ENCODE data around the gene ADGRL3.
"Not testable (repeated sequence)": the region's sequence is repeated elsewhere in the genome, so short reads cannot be mapped to it uniquely, and the experiment has no call there.

Gene ADGRL3

GRCh38 chr4:61605984-61606383, 405.9 kb downstream of the ADGRL3 start:
- no peak for DNase-seq (ENCODE audit: low read depth in 1 of 2, low spot score in 1 of 2)

GRCh38 chr4:61614231-61614630, 414.1 kb downstream of the ADGRL3 start:
- no peak for DNase-seq (ENCODE audit: low read depth in 1 of 2, low spot score in 1 of 2)

GRCh38 chr4:61619528-61619927, 419.4 kb downstream of the ADGRL3 start:
- no peak for DNase-seq (ENCODE audit: low read depth in 1 of 2, low spot score in 1 of 2)

GRCh38 chr4:61628282-61628681, 428.2 kb downstream of the ADGRL3 start:
- DNase-seq (ENCODE audit: low read depth in 1 of 2, low spot score in 1 of 2) = no peak

GRCh38 chr4:61628727-61629126, 428.6 kb downstream of the ADGRL3 start:
- no peak for DNase-seq (ENCODE audit: low read depth in 1 of 2, low spot score in 1 of 2)

GRCh38 chr4:61630548-61630947, 430.4 kb downstream of the ADGRL3 start:
- no peak for DNase-seq (ENCODE audit: low read depth in 1 of 2, low spot score in 1 of 2)

GRCh38 chr4:61638591-61638990, 438.5 kb downstream of the ADGRL3 start:
- DNase-seq (ENCODE audit: low read depth in 1 of 2, low spot score in 1 of 2) = no peak

GRCh38 chr4:61646746-61647350, 446.7 kb downstream of the ADGRL3 start:
- not testable (repeated sequence) for DNase-seq (ENCODE audit: low read depth in 1 of 2, low spot score in 1 of 2)

GRCh38 chr4:61648264-61648663, 448.1 kb downstream of the ADGRL3 start:
- no peak for DNase-seq (ENCODE audit: low read depth in 1 of 2, low spot score in 1 of 2)

GRCh38 chr4:61657016-61657415, 456.9 kb downstream of the ADGRL3 start:
- no peak for DNase-seq (ENCODE audit: low read depth in 1 of 2, low spot score in 1 of 2)

- DNase-seq (ENCODE audit: low read depth in 1 of 2, low spot score in 1 of 2) = no peak
These were observed 461.8 kb downstream of the ADGRL3 start for GRCh38 chr4:61661960-61662359.

GRCh38 chr4:61662362-61662761, 462.2 kb downstream of the ADGRL3 start:
- no peak for DNase-seq (ENCODE audit: low read depth in 1 of 2, low spot score in 1 of 2)

- DNase-seq (ENCODE audit: low read depth in 1 of 2, low spot score in 1 of 2) = no peak
These were observed 463.2 kb downstream of the ADGRL3 start for GRCh38 chr4:61663310-61663709.

- no peak for DNase-seq (ENCODE audit: low read depth in 1 of 2, low spot score in 1 of 2)
These were observed 465.5 kb downstream of the ADGRL3 start for GRCh38 chr4:61665649-61666048.

- DNase-seq (ENCODE audit: low read depth in 1 of 2, low spot score in 1 of 2) = no peak
These were observed 466.1 kb downstream of the ADGRL3 start for GRCh38 chr4:61666244-61666643.

GRCh38 chr4:61671599-61671998, 471.5 kb downstream of the ADGRL3 start:
- no peak for DNase-seq (ENCODE audit: low read depth in 1 of 2, low spot score in 1 of 2)

GRCh38 chr4:61675464-61675863, 475.3 kb downstream of the ADGRL3 start:
- no peak for DNase-seq (ENCODE audit: low read depth in 1 of 2, low spot score in 1 of 2)

- DNase-seq (ENCODE audit: low read depth in 1 of 2, low spot score in 1 of 2) = no peak
These were observed 478.2 kb downstream of the ADGRL3 start for GRCh38 chr4:61678297-61678696.

GRCh38 chr4:61693520-61693919, 493.4 kb downstream of the ADGRL3 start:
- no peak for DNase-seq (ENCODE audit: low read depth in 1 of 2, low spot score in 1 of 2)

GRCh38 chr4:61714387-61714911, 514.3 kb downstream of the ADGRL3 start:
- no peak for DNase-seq (ENCODE audit: low read depth in 1 of 2, low spot score in 1 of 2)

- DNase-seq (ENCODE audit: low read depth in 1 of 2, low spot score in 1 of 2) = no peak
These were observed 516.3 kb downstream of the ADGRL3 start for GRCh38 chr4:61716426-61716825.

GRCh38 chr4:61723492-61723891, 523.4 kb downstream of the ADGRL3 start:
- no peak for DNase-seq (ENCODE audit: low read depth in 1 of 2, low spot score in 1 of 2)

GRCh38 chr4:61727286-61727685, 527.2 kb downstream of the ADGRL3 start:
- no peak for DNase-seq (ENCODE audit: low read depth in 1 of 2, low spot score in 1 of 2)

Measured in activated T-helper 1 cell treated with anti-CD3 and anti-CD28 coated beads, Interleukin-2, amount 50 U/mL, for 16 hours (primary cell).